ENCODE data around the gene VPS51. TPM values are rescaled to one million over a fixed set of nuclear protein-coding genes. Genes with fewer than 3 reads are reported as not detected.

The VPS51 gene
- total RNA-seq, 1 experiment from 2014 or later: 123 TPM

DNA sequence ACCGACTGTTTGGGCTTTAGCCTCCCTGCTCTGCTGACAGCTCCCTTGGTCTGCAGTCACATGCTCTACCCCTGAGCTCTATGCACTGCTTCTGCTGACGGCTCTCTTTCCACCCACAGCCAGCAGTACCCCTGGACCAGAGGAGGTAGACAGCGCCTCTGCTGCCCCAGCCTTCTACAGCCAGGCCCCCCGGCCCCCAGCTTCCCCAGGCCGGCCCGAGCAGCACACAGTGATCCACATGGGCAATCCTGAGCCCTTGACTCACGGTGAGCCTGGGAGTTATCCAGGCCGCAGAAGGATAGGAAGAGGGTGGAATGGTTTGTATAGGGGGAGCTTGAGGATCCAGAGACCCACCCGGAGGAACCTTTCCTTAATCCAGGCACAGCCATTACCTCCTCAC is 9.2 kb upstream of the VPS51 start:
- CTCF ChIA-PET: interaction anchor here (1.0 kb wide), 1 partner anchor 72 kb away, joined by 3 read pairs; the partner anchor contains the start of gene ARL2
- peaks cover 12% of the 10 kb centered on the region for H3K36me3 Mint-ChIP-seq
- H3K4me1 Mint-ChIP-seq: peaks cover 10% of the 10 kb centered on the region
- POLR2A ChIA-PET: no interaction called here
- no peaks in the 10 kb centered on the region for H3K9me3 Mint-ChIP-seq
- ATAC-seq (no peak), DNase-seq (ENCODE audit: low spot score) (no peak)
- H3K27me3 Mint-ChIP-seq (ENCODE audit: low read depth): no peaks in the 10 kb centered on the region
- H3K4me3 Mint-ChIP-seq: no peak overlapping the region
- H3K27ac Mint-ChIP-seq: no peak overlapping the region
- TF ChIP-seq FOXK1 (CRISPR knock-in tag; IDR thresholded peaks at IDR 0.05): no peak
- TF ChIP-seq, protein P1, sequence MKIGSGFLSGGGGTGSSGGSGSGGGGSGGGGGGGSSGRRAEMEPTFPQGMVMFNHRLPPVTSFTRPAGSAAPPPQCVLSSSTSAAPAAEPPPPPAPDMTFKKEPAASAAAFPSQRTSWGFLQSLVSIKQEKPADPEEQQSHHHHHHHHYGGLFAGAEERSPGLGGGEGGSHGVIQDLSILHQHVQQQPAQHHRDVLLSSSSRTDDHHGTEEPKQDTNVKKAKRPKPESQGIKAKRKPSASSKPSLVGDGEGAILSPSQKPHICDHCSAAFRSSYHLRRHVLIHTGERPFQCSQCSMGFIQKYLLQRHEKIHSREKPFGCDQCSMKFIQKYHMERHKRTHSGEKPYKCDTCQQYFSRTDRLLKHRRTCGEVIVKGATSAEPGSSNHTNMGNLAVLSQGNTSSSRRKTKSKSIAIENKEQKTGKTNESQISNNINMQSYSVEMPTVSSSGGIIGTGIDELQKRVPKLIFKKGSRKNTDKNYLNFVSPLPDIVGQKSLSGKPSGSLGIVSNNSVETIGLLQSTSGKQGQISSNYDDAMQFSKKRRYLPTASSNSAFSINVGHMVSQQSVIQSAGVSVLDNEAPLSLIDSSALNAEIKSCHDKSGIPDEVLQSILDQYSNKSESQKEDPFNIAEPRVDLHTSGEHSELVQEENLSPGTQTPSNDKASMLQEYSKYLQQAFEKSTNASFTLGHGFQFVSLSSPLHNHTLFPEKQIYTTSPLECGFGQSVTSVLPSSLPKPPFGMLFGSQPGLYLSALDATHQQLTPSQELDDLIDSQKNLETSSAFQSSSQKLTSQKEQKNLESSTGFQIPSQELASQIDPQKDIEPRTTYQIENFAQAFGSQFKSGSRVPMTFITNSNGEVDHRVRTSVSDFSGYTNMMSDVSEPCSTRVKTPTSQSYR (CRISPR knock-in tag; IDR thresholded peaks at IDR 0.05): no peak
- no peak for TF ChIP-seq PRDM15 (CRISPR knock-in tag; IDR thresholded peaks at IDR 0.05)
- no peak for TF ChIP-seq FOXP1 (CRISPR knock-in tag; IDR thresholded peaks at IDR 0.05; ENCODE audit: borderline replicate concordance)

DNA sequence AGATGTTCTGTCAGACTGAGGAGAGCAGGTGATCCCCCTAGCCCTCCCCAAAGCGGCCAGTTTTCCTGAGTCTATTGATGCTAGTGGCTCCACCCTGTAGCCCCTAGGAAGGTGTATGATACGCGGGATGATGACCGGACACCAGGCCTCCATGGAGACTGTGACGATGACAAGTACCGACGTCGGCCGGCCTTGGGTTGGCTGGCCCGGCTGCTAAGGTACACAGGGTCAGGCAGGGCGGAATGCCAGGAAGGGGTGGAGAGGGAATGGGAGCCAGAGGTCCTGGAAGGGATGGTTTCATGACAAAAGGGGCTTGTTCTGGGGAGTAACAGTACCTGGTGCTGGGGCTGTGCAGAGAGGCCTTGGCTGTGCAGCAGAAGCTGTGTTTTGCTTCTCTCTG is 8.8 kb upstream of the VPS51 start:
- Mint-ChIP-seq H3K4me3 (no peak overlapping the region), H3K9me3 (no peaks in the 10 kb centered on the region), H3K36me3 (peaks cover 9% of the 10 kb centered on the region), H3K27ac (no peak overlapping the region), H3K27me3 (ENCODE audit: low read depth) (no peaks in the 10 kb centered on the region), H3K4me1 (peaks cover 10% of the 10 kb centered on the region)
- no peak for TF ChIP-seq JUN (CRISPR knock-in tag; IDR thresholded peaks at IDR 0.05)
- no peak for TF ChIP-seq ATF3 (CRISPR knock-in tag; conservative IDR thresholded peaks at IDR 0.05)
- TF ChIP-seq FOXP1 (CRISPR knock-in tag; IDR thresholded peaks at IDR 0.05; ENCODE audit: borderline replicate concordance): no peak
- TF ChIP-seq, protein P2, sequence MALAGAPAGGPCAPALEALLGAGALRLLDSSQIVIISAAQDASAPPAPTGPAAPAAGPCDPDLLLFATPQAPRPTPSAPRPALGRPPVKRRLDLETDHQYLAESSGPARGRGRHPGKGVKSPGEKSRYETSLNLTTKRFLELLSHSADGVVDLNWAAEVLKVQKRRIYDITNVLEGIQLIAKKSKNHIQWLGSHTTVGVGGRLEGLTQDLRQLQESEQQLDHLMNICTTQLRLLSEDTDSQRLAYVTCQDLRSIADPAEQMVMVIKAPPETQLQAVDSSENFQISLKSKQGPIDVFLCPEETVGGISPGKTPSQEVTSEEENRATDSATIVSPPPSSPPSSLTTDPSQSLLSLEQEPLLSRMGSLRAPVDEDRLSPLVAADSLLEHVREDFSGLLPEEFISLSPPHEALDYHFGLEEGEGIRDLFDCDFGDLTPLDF (CRISPR knock-in tag; IDR thresholded peaks at IDR 0.05): no peak
- TF ChIP-seq ETV6 (CRISPR knock-in tag; IDR thresholded peaks at IDR 0.05): no peak
- no peak for TF ChIP-seq ZBTB43 (CRISPR knock-in tag; IDR thresholded peaks at IDR 0.05)
- ChIA-PET POLR2A (no interaction called here), CTCF (interaction anchor here (1.0 kb wide), 1 partner anchor 73 kb away, joined by 3 read pairs; the partner anchor contains the start of gene ARL2)
- ATAC-seq (no peak), DNase-seq (ENCODE audit: low spot score) (no peak)

- ChIA-PET POLR2A (no interaction called here), CTCF (no interaction called here)
- DNase-seq (ENCODE audit: low spot score): no peak
- H3K4me3 Mint-ChIP-seq: no peak overlapping the region
- no peaks in the 10 kb centered on the region for H3K27me3 Mint-ChIP-seq (ENCODE audit: low read depth)
- ATAC-seq: no peak
- H3K4me1 Mint-ChIP-seq: peaks cover 8% of the 10 kb centered on the region
- peaks cover 6% of the 10 kb centered on the region for H3K36me3 Mint-ChIP-seq
- H3K9me3 Mint-ChIP-seq: no peaks in the 10 kb centered on the region
- H3K27ac Mint-ChIP-seq: no peak overlapping the region
- TF ChIP-seq, protein P1 (CRISPR knock-in tag; IDR thresholded peaks at IDR 0.05): no peak
- no peak for TF ChIP-seq ZMAT4 (CRISPR knock-in tag; IDR thresholded peaks at IDR 0.05)
- TF ChIP-seq, protein P3, sequence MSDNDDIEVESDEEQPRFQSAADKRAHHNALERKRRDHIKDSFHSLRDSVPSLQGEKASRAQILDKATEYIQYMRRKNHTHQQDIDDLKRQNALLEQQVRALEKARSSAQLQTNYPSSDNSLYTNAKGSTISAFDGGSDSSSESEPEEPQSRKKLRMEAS (CRISPR knock-in tag; IDR thresholded peaks at IDR 0.05): no peak
- TF ChIP-seq EMX1 (CRISPR knock-in tag; IDR thresholded peaks at IDR 0.05): no peak
- TF ChIP-seq, protein P2 (CRISPR knock-in tag; IDR thresholded peaks at IDR 0.05): no peak
- no peak for TF ChIP-seq ATF3 (CRISPR knock-in tag; conservative IDR thresholded peaks at IDR 0.05)
- TF ChIP-seq FOXP4 (CRISPR knock-in tag; IDR thresholded peaks at IDR 0.05): no peak
Measured at GRCh38 chr11:65087827-65088226, 8.2 kb upstream of the VPS51 start.
